LNCaP clone FGC (cell line): ENCODE results near the gene FAAP20.

Experiments
- DNase-seq: peaks from one replicate; pipeline ENCODE4 v3.0.0-alpha.2; 2011; ENCODE audit warnings: low read depth
- H3K4me3 ChIP-seq: 2 replicates; pipeline ENCODE4 v1.5.1; 2011; ENCODE audit warnings: mild to moderate bottlenecking, low read depth, low read length, control low read depth
- CTCF ChIP-seq: IDR thresholded peaks from 2 replicates; pipeline ENCODE4 v1.5.1; 2012; ENCODE audit warnings: mild to moderate bottlenecking; ENCODE audit not compliant: control insufficient read depth, insufficient read depth; ENCODE audit errors: extremely low read depth

FAAP20 gene

GRCh38 chr1:2184934-2185333, 9.6 kb downstream of the FAAP20 start:
- H3K4me3 ChIP-seq, result no peak overlapping the region
- TF ChIP-seq CTCF, result no peak
- no peak for DNase-seq

- H3K4me3 ChIP-seq, result no peak overlapping the region
- DNase-seq, result no peak
- TF ChIP-seq CTCF, result no peak
Measured at GRCh38 chr1:2184531-2184930, 10.0 kb downstream of the FAAP20 start.

- no peak overlapping the region for H3K4me3 ChIP-seq
- DNase-seq, result no peak
- no peak for TF ChIP-seq CTCF
Measured at GRCh38 chr1:2183937-2184334, 10.6 kb downstream of the FAAP20 start.

GRCh38 chr1:2182376-2182775, 12.2 kb downstream of the FAAP20 start:
- no peak for DNase-seq
- TF ChIP-seq CTCF, result no peak
- no peak overlapping the region for H3K4me3 ChIP-seq

GRCh38 chr1:2181752-2182151, 12.8 kb downstream of the FAAP20 start:
- no peak for TF ChIP-seq CTCF

GRCh38 chr1:2181271-2181670, 13.3 kb downstream of the FAAP20 start:
- no peak for TF ChIP-seq CTCF
- H3K4me3 ChIP-seq, result no peak overlapping the region

More at GRCh38 chr1:2181752-2182151, 12.8 kb downstream of the FAAP20 start:
- no peak for DNase-seq
- no peak overlapping the region for H3K4me3 ChIP-seq

GRCh38 chr1:2180297-2181245, 14.0 kb downstream of the FAAP20 start:
- DNase-seq, result no peak

More at GRCh38 chr1:2181271-2181670, 13.3 kb downstream of the FAAP20 start:
- no peak for DNase-seq

More at GRCh38 chr1:2180297-2181245, 14.0 kb downstream of the FAAP20 start:
- no peak for TF ChIP-seq CTCF
- H3K4me3 ChIP-seq, result no peak overlapping the region
